NCI-H460 (cell line): ENCODE measurements around the gene IMPG1. TPM values are rescaled to one million over a fixed set of nuclear protein-coding genes. Genes with fewer than 3 reads are reported as not detected.

ENCODE experiments used
- DNase-seq: peaks from one replicate; pipeline ENCODE4 v3.0.0-alpha.2; 2016; ENCODE audit warnings: low read depth; ENCODE audit errors: extremely low read depth
- small RNA-seq, 2 experiments: library from RNA; depleted of rRNA; stranded (forward); fragments of <200 nt; gene quantifications; one replicate each; pipeline ENCODE3, GENCODE V24; 2014
- total RNA-seq: library from RNA; depleted of rRNA; stranded (reverse); fragments of >200 nt; shearing (Covaris generic); gene quantifications from 2 replicates; pipeline ENCODE4 v1.2.3, GENCODE V29; 2014

Gene IMPG1
- total RNA-seq, 1 experiment from 2014 or later: not detected

DNA sequence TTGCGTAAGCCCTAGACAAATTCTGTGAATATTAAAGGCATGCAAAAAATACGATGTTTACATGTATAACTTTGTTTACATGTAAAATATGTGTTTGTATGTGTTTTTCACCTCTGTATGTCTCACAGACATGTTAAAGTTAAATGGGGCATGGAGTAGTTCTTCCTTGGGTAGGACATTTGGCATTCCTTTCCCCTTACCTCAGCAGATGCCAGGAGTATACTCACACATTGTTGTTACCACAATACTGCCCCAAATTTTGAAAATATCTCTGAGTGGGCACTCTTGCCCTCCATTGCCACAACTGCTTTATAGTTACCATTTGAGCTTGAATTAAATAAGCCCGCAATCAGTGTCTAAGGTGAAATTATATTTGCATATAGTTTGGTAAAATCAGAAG lies 175.9 kb downstream of the IMPG1 start:
- no peak for DNase-seq

DNA sequence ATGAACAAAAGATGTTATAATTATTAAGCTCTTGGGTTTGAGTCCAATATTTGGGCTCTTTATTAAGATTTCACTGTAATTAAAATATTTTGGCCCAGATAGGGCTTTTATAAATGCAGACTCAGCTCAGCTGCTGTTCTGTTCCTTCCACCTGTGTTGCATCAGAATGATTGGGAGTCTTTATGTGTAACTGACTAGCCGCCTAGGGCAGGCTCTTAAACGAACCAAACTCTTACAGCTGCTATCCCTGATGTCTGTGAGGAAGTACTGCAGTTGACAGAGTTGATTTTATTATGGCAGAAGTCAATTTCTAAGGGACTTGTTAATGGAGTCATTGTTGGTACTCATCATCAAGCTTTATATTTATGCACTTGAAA lies 178.7 kb downstream of the IMPG1 start:
- DNase-seq: peak; percentile 5

DNA sequence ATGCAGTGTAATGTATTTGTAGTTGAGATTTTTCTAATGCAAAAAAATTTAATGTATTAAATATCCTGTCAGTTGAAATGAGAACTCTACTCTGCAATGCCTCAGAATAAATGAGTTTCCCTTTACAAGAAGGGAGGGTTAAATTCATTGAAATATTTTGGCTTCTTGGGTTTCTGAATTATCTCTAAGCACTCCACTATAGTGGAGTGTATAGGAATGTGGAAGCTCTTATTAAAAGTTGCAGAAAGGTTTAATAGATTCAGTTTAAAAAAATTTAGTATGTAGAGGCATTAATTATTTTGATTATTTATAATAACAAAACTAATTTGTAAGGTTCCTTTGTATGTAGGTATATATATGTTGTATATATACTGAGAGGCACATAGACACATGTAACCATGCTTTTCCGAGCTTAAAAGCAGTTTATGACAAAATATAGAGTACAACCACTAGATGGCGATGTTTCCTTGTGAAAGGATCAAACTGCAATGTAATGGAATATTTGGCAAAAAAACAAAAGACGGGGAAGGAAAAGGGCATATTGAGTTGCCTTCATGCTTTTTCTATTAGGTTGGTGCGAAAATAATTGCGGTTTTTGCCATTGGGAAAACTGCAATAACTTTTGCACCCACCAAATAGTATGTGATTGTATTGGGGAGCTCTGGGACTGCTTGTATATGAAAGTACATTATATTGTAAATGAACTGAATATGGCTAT lies 179.2 kb downstream of the IMPG1 start:
- DNase-seq: peak; percentile 55

DNA sequence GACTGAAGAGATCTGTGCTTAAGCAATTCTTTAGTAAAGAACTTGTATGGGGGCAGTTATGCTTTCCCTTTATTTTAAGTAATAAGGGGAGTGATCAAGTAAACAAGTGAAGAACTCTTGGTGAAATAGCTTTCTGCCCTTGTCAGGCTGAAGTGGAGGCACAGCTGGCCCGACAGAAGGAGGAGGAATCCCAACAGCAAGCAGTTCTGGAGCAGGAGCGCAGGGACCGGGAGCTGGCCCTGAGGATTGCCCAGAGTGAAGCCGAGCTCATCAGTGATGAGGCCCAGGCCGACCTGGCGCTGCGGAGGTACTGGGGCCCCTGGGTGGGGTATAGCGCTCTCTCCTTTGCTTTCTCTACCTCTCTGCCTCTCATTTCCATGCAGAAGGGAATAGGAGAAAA lies 180.1 kb downstream of the IMPG1 start:
- DNase-seq: no peak

DNA sequence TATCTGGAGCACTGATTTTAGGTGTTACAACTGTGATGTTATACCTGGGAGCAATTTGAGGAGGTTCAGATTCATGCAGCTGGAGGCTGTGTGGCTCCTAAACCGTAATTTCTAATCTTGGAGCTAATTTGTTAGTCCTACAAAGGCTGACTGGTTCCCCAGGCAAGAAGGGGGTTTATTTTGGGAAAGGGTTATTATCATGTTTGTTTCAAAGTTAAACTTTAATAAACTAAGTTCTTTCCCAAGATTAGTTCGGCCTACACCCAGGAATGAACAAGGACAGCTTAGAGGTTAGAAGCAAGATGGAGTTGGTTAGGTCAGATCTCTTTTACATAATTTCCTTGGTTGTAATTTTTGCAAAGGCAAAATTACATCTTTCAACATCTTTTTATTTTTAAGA lies 187.6 kb downstream of the IMPG1 start:
- DNase-seq: no peak

DNA sequence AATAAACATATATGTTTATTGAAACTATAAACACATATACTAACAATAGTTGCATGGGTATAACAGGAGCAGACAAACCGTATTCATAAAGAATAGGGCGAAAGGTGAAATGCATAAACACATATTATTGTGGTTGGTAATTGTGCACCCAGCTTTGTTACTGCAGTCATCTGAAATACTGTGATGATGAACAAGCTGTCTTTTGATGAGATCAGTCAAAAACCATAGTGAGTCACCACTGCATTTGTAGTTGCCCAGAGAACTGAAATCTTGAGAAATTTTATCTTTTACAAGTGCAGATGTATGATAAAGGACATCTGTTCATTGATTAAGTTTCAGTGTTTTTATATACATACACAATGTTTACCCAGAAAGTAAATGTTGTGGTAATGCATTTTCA lies 189.7 kb downstream of the IMPG1 start:
- DNase-seq: no peak

DNA sequence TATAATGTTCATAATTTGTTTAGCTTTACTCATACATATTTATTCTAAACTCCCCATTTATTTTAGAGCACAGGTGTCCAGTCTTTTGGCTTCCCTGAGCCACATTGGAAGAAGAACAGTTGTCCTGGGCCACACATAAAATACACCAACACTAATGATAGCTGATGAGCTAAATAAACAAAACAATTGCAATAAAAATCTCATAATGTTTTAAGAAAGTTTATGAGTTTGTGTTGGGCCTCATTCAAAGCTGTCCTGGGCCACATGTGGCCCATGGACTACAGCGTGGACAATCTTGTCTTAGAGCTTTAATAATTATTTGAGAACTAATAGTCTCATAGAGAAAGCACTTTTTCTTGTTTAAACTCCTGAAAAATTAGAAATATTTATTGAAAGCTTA lies 192.2 kb downstream of the IMPG1 start:
- DNase-seq: no peak

DNA sequence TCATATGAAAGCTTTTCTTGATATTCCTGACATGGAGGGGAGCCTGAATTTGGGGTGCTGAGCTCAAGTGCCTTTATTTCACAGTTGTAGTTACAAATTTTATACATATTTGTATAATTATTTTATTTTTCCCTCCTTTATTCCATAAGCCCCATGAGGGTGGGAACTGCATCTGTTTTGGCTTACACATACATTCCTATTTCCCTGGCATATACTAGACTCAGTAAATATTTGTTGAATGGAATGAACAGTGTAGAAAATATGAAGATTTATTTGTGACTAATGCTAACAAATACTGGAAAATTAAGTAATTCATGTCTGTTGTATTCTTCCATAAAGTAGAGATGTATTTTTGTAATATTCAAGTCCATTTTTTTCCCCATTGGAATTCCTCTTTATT lies 196.3 kb downstream of the IMPG1 start:
- no peak for DNase-seq

DNA sequence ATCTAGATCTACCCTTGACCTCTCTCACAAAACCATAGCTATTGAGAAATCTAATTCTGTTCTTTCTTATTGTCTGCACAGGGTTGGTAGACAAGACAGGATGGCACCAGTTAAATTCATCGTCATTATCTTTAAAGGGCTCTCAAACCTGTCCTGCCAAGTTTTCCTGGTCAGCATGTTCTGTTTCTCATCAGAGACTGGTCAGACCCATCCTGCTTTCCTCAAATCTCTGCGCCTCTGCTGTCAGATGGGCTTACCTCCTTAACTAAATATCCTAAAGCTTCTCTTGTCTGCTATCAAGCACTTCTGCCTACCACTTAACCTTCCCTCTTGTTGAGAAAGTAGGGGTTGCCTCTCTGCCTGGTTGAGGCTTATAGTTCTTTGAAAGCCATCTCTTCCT lies 198.2 kb downstream of the IMPG1 start:
- no peak for DNase-seq

Small RNA genes within 50 kb of the gene (small RNA-seq; reads per million reads assigned to genes)
- 0 reads per million in 2 experiments for gene RF00019
- 0 reads per million in 2 experiments for gene RNU6-248P
